Stimulated activated CD4-positive, alpha-beta T cell treated with anti-CD3 and anti-CD28 coated beads, Interleukin-2, amount 100 ng/mL, for 24 hours (primary cell): Measurements from ENCODE around the gene TMEM61.
A peak's percentile ranks its signal among the peaks of the same experiment; 100 is the strongest.

Experiments used
- DNase-seq, 2 donors: peaks; one replicate each; pipeline ENCODE4 v3.0.0-alpha.2; 2020

The TMEM61 gene

DNA sequence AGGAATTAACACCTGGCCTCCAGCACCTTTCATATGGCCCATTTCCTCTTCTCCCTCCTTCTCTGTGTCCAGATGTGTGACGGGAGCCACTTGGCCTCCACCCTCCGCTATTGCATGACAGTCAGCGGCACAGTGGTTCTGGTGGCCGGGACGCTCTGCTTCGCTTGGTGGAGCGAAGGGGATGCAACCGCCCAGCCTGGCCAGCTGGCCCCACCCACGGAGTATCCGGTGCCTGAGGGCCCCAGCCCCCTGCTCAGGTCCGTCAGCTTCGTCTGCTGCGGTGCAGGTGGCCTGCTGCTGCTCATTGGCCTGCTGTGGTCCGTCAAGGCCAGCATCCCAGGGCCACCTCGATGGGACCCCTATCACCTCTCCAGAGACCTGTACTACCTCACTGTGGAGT lies 5.6 kb downstream of the TMEM61 start:
- DNase-seq = no peak

- no peak for DNase-seq
Observed at GRCh38 chr1:54986533-54986932, 6.1 kb downstream of the TMEM61 start.

DNA sequence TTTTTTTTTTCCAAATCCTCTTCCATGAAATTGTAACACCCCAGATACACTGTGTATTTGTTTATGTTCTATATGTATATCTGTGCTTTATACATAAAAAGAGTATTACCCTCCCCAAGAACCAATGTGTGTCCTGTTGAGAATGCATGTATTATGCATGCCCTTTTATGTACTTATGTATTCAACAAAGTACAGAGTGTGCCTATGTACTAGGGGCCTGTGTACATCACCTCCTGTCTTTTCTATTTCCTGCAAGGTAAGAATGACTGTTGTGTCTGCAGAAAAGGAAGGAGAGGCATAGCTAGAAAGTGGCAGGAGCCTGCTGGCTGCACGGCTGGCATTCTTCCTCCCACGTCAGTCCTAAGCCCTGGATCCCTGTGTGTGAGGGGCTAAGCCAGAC lies 7.0 kb downstream of the TMEM61 start:
- DNase-seq = no peak

DNA sequence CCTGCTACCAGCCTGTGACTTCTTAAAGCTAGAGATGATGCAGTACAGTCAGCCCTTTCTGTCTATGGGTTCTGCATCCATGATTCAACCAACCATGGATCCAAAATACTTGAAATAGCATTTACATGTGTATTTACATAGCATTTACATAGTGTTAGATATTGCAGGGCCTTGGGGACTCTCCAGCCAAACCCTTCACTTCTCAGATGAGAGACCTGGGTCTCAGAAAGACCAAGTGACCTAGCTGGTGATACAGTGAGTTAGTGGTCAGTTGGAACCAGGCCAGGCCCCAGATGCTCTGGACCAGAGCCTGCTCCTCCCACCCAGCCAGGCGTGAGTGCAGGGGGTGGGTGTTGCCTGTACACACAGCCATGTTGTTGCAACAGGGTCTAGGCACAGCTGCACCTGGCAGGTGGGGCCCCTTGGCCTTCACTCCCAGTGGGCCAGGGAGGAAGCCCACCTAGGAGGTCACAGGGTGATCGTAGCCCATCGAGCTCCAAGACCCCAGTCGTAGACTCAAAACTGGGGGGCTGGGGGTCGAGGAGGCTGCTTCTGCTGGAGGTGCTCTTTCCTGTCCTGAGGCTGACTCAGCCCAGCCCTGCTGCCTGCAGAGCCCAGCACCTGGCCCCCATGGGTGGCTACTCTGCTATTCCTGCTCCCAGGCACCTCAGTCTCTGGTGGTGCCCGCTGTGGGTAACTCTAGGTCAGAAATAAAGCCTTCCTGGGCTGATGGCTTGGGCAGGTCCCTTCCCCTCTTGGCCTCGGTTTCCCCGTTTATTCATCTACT lies 7.7 kb downstream of the TMEM61 start:
- DNase-seq = no peak

DNA sequence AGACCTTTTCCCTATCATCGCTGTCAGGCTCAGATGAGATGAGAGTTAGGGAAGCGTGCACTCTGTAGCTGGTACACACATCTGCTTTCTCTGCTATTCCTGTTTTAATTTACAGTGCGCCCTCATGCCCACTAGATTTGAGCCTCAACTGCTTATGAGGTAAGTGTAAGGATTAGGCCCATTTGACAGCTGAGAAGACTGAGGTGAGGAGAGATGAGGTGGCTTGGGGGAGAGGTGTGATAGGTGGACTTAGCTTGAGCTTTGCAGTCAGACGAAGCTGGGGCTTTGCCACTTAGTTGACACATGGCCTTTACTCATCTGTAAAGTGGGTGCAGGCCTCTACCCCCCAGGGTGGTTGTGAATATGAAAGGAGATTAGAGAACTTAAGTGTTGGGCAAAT lies 8.5 kb downstream of the TMEM61 start:
- no peak for DNase-seq

DNA sequence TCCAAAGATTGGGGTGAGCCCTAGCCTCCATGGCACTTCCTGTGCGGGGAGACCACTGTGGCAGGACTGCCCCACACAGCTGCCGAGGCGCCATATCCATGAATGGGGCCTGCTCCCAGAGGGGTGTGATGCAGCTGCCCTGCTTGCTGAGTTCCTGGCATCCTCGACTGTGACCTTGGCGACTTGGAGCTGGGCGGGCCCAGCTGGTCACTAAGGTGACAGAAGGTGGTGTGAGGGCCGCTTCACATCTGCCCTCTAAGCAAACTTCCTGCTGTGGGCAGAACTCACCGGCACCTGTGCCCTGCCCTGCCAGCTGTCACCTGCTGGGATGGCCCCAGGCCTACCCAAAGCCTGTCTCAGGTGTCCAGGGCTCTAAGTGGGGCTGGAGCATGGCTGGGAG lies 9.0 kb downstream of the TMEM61 start:
- no peak for DNase-seq

DNA sequence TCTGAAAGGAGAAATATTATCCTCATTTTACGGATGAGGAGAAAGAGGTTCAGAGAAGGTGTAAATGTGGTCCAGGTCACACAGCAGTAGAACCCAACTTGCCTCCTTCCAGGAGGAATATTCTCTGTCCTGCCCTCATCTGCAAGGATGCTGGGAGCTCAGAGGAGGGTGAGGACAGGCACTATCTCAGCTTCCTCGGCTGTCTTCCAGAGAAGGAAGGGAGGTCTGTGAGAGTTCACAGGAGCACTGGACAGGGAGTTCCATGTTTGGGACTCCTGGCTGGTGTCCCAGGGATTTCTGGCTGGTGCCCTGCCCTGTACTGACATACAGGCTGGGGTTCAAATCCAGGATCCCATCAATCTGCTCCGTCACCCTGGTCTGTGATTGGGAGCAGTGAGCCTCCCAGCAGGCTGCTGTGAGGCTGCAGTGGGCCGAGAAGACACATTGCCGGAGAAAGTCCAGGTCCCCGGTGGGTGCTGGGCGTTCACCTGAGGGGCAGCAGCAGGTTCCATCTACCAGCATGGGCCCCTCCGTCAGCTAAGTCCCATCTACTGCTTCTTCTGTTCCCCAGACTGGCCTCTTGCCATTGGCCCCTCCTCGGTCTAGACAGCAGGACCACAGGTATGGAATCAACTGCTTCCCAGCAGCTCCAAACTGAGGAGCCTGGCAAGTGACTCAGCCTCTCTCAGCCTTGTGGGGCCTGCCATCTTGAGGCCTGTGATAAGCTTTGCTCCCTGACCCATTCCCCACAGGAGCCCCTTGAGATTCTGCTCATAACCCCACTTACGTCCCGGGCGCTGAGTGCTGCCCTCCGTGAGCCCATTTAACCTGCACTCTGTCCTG lies 9.8 kb downstream of the TMEM61 start:
- no peak for DNase-seq

DNA sequence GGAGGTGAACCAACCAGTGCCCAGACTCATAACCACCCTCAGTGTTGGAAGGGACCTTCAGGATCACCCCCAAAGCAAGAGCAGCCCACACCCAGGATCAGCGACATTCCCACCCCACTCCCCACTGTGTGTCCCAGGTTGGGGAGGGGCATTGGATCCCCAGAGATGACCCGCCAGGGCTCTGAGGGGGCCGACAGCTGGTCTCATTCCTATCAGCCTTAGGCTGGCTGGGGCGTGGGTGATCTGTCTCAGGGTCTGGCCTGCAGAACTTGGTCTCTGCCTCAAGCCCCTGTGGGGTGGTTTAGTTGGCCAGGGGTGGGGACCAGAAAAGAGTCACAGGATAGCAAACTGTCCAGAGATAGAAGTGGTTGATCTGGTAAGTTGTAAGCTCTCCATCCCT lies 10.5 kb downstream of the TMEM61 start:
- DNase-seq = no peak

DNA sequence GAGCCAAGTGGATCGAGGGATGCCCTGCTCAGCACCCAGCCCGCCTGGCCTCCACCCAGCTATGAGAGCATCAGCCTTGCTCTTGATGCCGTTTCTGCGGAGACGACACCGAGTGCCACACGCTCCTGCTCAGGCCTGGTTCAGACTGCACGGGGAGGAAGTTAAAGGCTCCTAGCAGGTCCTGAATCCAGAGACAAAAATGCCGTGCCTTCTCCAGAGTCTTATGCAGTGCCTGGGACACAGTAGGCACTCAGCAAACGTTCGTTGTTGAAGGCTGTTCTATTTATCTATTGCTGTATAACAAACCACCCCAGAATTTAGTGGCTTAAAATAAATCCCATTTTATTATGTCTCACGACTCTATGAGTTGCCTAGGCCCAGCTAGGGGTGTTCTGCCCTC lies 11.5 kb downstream of the TMEM61 start:
- no peak for DNase-seq

GRCh38 chr1:54993140-54993539 lies 12.7 kb downstream of the TMEM61 start:
- no peak for DNase-seq

GRCh38 chr1:54994355-54994990 lies 14.0 kb downstream of the TMEM61 start:
- DNase-seq = no peak

- DNase-seq = no peak
Observed at GRCh38 chr1:54995013-54995760, 14.8 kb downstream of the TMEM61 start.

- DNase-seq = peak; percentile 19 to 23
Observed at GRCh38 chr1:54995835-54996234, 15.4 kb downstream of the TMEM61 start.

DNA sequence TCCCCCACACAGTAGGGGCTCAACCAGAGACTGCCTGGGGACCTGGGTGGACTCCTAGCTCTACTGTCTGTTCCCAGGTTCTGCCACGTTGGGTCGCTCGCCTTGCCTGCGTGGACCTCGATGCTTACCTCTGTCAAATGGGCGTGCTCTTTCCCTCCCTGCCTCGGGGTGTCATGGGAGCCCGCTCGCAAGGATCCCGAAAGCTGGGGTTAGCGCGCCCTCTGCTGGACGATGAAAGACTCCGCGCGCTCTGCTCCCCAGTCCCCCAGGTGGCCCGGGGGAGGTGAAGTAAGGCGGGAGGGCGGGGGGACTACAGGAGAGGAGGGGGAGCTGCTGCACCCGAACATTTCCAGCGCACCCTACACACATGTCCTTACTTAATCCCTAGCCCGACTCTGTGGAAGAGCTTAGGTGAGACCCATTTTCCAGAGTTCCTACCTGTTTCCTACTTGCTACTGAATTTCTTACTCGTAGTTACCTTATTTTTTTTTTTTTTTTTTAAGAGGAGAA lies 16.0 kb downstream of the TMEM61 start:
- peak; percentile 83 to 88 for DNase-seq

DNA sequence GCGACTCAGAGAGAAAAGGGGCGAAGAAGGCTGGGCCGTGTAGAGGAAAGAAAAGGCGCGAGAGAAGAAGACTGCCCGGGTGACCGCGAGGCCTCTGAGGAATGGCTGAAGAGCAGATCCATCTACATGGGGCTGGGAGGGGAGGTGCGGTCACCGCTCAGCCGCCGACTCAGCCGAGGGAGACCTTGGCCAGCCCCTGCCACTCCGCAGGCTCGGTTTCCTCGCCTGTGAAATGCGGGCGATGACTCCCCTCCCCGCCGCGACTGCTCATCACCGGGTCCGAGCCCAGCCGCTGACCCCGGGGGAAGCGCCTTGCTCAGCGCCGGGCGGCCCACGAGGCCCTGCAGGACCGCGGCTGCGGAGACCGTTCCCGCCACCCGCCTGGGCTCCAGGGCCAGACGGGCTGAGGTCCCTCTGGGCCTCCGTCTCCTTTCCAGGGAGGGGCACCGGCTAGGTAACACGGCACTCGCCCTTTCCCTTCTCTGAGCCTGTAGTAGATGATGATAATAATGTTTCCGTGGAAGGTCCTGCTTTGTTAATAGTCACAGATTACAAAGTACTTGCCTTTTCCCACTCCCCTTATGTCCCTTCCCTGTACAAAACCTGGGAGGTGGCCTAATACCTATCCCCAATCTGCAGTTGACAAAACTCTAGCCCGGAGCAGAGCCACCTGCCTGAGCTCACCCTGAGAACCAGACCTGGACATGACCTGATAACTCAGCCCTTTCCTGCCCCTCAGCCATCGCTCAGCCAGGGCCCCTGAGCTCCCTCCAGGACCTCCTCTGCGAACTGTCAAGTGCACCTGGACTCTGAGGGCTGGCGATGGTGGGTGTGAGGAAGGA lies 16.7 kb downstream of the TMEM61 start:
- peak in 1 of 2 donors; percentile 10 for DNase-seq

- no peak for DNase-seq
Observed at GRCh38 chr1:54997711-54997986, 17.2 kb downstream of the TMEM61 start.

DNA sequence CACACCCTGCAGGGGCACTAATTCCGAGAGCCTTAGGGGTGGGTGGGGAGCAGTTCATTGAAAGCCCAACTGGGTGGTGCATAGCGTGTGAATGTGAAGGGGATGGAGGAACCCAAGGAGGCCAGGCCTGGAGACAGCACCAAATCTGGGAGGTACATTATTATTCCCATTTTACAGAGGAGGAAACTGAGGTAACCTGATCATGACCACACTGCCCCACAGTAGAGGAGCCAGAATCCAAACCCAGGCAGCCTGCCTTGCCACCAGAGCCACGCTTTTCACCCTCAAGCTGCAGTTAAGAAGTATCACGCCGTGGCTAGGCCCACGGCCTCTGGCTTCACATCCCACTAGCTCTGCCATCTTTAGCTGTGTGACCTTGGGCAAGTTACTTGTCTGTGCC lies 17.7 kb downstream of the TMEM61 start:
- no peak for DNase-seq

DNA sequence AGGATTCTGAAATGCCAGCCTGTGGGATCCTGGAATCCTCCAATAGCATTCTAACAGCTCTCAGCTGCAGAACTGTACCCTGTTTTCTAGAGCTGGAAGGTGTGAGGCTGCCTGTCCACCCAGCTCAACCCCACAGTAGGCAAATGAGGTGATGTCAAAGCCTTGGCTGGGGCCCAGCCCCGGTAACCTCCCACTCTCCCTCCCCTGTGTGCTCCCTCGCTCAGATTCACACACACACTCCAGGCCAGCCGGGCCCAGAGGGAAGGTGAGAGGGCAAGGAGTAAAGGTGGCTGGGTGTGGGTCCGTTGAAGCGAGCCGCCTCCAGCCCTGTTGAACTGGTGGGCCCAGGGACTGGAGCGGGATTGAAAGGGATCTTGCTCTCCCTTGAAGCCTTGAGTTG lies 18.2 kb downstream of the TMEM61 start, which contains the start of gene BSND:
Gene BSND (plus strand): TSS at position 257 of the 400 bp plus-strand sequence. CDS start 254 bp downstream, outside the sequence.
- DNase-seq = no peak

DNA sequence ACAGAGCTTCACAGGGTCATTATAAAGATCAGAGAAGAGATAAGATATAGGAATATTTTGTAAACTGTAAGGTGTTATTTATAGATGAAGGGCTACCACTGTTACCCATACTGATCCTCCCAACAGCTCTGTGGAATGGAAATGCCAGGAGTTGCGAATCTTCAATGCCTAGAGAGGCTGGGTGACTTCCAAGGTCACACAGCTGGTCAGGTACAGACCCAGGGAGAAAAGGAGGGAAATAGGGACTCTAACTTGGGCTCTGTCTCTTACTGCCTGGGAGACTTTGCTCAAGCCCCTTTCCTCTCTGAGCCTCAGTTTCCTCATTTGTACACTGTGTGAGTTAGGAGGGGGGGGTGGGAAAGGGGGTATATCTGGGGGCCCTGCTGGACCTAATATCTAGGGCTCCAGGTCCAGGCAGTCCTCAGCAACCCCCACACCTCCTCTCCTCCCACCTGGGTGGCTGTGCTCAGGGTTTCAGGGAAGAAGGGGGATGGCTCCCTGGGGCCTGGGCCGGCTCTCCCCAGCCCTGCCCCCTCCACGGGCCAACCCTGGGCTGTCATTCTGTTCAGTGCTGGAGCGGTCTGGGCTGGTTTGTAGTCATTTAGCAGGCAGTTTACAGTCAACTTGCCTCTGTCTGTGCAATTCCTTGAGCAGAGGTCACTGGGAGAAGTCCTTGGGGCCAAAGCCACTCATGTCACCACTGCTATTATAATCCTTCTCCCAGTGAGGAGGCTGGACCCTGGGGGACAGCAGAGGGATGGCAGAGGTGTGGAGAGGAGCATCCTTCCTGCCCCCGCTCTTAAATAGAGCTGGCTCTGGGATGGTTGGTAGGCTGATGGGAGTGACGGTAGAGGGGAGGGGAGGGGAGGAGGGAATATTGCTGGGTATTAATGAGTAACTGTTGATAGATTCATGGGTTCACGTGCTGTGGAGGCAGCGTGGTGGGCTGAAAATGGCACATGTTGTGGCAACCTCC lies 20.0 kb downstream of the TMEM61 start:
- DNase-seq = no peak

DNA sequence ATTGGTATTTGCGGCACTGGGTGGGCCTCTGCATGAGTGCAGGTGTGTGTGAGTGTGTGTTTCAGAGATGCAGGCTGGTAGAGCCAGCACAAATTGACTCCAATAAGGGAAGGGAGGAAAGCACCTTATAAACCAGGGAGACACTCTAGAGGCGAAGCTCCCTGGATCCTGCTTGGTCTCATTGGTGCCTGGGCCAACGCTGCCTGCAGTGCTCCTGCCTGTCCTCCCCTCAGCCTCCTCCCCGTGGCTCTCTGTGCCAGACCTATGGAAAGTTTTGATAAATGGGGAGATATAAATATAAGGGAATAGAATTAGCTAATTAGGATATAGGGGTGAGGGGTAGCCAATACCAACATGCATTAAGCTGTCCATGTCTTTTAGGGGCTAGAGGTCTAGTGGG lies 20.9 kb downstream of the TMEM61 start:
- DNase-seq = no peak

- no peak for DNase-seq
Observed at GRCh38 chr1:55002686-55003085, 22.3 kb downstream of the TMEM61 start.
